Fibroblast of lung (primary cell): ENCODE measurements around the gene CHTF8. TPM values are rescaled to one million over a fixed set of nuclear protein-coding genes. Genes with fewer than 3 reads are reported as not detected.

Experiments used
- DNase-seq, 2 donors: peaks; one replicate each; pipeline versions ENCODE4 v3.0.0 to v3.0.0-alpha.2; 2010; ENCODE audit warnings: low read depth in 2 of 2
- H2AFZ ChIP-seq: 2 replicates; pipeline ENCODE4 v1.5.1; 2012; ENCODE audit warnings: low read length, control low read depth, inconsistent platforms
- H3K27ac ChIP-seq: 2 replicates; pipeline ENCODE4 v1.5.1; 2011; ENCODE audit warnings: low read length, control low read depth; ENCODE audit not compliant: insufficient read depth
- H3K27me3 ChIP-seq: 2 replicates; pipeline ENCODE4 v1.5.1; 2011; ENCODE audit warnings: mild to moderate bottlenecking, low read length; ENCODE audit not compliant: control insufficient read depth, insufficient read depth
- H3K36me3 ChIP-seq: 2 replicates; pipeline ENCODE4 v1.5.1; 2011; ENCODE audit warnings: low read length; ENCODE audit not compliant: control insufficient read depth, insufficient read depth
- H3K4me1 ChIP-seq: 2 replicates; pipeline ENCODE4 v1.5.1; 2011; ENCODE audit warnings: low read length; ENCODE audit not compliant: control insufficient read depth, insufficient read depth; ENCODE audit errors: extremely low read depth
- H3K4me2 ChIP-seq: 2 replicates; pipeline ENCODE4 v1.5.1; 2011; ENCODE audit warnings: low read length, control low read depth; ENCODE audit not compliant: insufficient read depth; ENCODE audit errors: extremely low read depth
- H3K4me3 ChIP-seq, 4 experiments: fragments of 200-600 bp in 1 of 4; sonication (generic) in 1 of 4; replicated peaks in 1 of 4; 2 replicates each; pipeline ENCODE4 v1.5.1; 2011 to 2016; ENCODE audit warnings: low read length in 4 of 4, low read depth in 3 of 4, mild to moderate bottlenecking in 3 of 4, control low read depth in 2 of 4, inconsistent platforms in 1 of 4, mixed read lengths in 1 of 4; ENCODE audit not compliant: insufficient read depth in 1 of 4; ENCODE audit errors: control extremely low read depth in 1 of 4
- H3K79me2 ChIP-seq: 2 replicates; pipeline ENCODE4 v1.5.1; 2012; ENCODE audit warnings: mild to moderate bottlenecking, low read length, inconsistent platforms; ENCODE audit not compliant: control insufficient read depth, insufficient read depth
- H3K9ac ChIP-seq: 2 replicates; pipeline ENCODE4 v1.5.1; 2011; ENCODE audit warnings: mild to moderate bottlenecking, low read length, control low read depth; ENCODE audit not compliant: insufficient read depth
- H3K9me3 ChIP-seq: 2 replicates; pipeline ENCODE4 v1.5.1; 2012; ENCODE audit warnings: low read depth, low read length; ENCODE audit not compliant: control insufficient read depth, insufficient read depth
- H4K20me1 ChIP-seq: 2 replicates; pipeline ENCODE4 v1.5.1; 2011; ENCODE audit warnings: low read length; ENCODE audit not compliant: control insufficient read depth, insufficient read depth; ENCODE audit errors: extremely low read depth
- EZH2 ChIP-seq: IDR thresholded peaks from 2 replicates; pipeline ENCODE4 v1.5.1; 2012; ENCODE audit warnings: low read length, control low read depth, mild to moderate bottlenecking; ENCODE audit errors: missing control alignments
- polyA plus RNA-seq, 2 donors: library from polyadenylated mRNA; depleted of rRNA in 1 of 2; stranded (reverse) in 1 of 2; unstranded in 1 of 2; fragments of >200 nt; gene quantifications; 2 replicates each; pipeline ENCODE4 v1.2.1, GENCODE V29; 2011 to 2012; ENCODE audit warnings: missing spikeins in 1 of 2
- total RNA-seq: library from RNA; depleted of rRNA; stranded (reverse); fragments of >200 nt; gene quantifications from 2 replicates; pipeline ENCODE4 v1.2.1, GENCODE V29; 2014
- TF ChIP-seq, protein P1 (sequence below), 2 donors: IDR thresholded peaks in 1 of 2; conservative IDR thresholded peaks in 1 of 2; 1 replicate in 1 of 2; 2 replicates in 1 of 2; pipeline ENCODE4 v1.5.1; 2011 to 2012; ENCODE audit warnings: low read length in 2 of 2, control low read depth in 1 of 2, inconsistent platforms in 1 of 2, low read depth in 1 of 2, mild to moderate bottlenecking in 1 of 2

Gene CHTF8
- total and polyA plus RNA-seq, 2 donors (not counting 1 experiment from before 2014, with no cell fraction given): 55.7 to 74.3 TPM

DNA sequence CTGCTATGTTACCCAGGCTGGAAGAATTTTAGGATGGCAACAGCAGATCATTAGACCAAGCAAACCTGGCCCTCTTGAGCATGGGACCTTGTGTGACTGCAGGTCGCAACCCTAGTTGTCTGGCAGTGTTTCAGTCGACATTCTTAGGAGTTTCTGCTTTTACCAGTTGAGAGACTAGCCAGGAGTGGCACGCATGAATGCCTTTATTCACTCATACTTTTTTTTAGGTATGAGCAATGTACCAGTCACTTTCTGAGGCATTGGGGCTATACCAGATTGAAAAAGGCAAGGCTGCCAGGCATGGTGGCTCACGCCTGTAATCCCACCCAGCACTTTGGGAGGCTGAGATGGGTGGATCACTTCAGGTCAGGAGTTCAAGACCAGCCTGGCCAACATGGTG, 55.1 kb downstream of the CHTF8 start:
- DNase-seq: peak in 1 of 2 donors; percentile 84
- TF ChIP-seq, protein P1, sequence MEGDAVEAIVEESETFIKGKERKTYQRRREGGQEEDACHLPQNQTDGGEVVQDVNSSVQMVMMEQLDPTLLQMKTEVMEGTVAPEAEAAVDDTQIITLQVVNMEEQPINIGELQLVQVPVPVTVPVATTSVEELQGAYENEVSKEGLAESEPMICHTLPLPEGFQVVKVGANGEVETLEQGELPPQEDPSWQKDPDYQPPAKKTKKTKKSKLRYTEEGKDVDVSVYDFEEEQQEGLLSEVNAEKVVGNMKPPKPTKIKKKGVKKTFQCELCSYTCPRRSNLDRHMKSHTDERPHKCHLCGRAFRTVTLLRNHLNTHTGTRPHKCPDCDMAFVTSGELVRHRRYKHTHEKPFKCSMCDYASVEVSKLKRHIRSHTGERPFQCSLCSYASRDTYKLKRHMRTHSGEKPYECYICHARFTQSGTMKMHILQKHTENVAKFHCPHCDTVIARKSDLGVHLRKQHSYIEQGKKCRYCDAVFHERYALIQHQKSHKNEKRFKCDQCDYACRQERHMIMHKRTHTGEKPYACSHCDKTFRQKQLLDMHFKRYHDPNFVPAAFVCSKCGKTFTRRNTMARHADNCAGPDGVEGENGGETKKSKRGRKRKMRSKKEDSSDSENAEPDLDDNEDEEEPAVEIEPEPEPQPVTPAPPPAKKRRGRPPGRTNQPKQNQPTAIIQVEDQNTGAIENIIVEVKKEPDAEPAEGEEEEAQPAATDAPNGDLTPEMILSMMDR (conservative IDR thresholded peaks at IDR 0.05 in 1 of 2, IDR thresholded peaks at IDR 0.05 in 1 of 2; ENCODE audit: low read depth in 1 of 2, low read length in 2 of 2): no peak
- no peak for TF ChIP-seq EZH2
- no peak overlapping the region for H3K4me2 ChIP-seq
- no peak overlapping the region for H3K4me3 ChIP-seq
- no peaks in the 10 kb centered on the region for H3K27me3 ChIP-seq
- peaks cover 2% of the 10 kb centered on the region for H3K4me1 ChIP-seq
- no peaks in the 10 kb centered on the region for H3K9me3 ChIP-seq
- no peaks in the 10 kb centered on the region for H3K79me2 ChIP-seq
- H4K20me1 ChIP-seq: no peaks in the 10 kb centered on the region
- H3K36me3 ChIP-seq: no peaks in the 10 kb centered on the region
- no peak overlapping the region for H2AFZ ChIP-seq
- H3K9ac ChIP-seq: no peak overlapping the region
- no peak overlapping the region for H3K27ac ChIP-seq

DNA sequence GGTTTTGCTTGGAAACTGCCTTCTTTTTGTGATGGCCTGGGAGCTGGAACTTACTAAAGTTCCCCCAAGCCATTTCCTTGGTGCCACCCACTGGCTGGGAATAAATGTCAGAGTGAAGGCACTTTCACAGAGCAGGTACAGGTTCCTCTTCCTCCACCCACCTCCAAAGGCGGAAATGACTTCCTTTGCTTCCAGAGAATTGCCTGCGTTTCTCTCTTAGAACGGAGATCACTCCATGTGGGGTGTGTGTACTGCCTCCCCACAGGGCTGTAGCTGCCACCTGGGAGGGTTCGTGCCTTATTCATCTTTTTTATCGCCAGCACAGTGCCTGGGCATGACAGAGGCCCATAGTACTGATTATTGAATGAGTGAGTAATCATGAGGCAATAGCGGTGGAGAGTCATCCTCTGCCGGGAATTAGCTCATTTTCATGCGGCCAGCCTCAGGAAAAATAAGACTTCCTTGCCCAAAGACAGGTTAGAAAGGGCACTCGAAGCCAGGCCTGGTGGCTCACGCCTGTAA, 59.1 kb downstream of the CHTF8 start:
- TF ChIP-seq EZH2: no peak
- TF ChIP-seq, protein P1 (conservative IDR thresholded peaks at IDR 0.05 in 1 of 2, IDR thresholded peaks at IDR 0.05 in 1 of 2; ENCODE audit: low read depth in 1 of 2, low read length in 2 of 2): no peak
- Histone ChIP-seq H2AFZ (no peak overlapping the region), H3K9me3 (no peaks in the 10 kb centered on the region), H3K4me3 (no peak overlapping the region), H3K4me2 (no peak overlapping the region), H3K9ac (no peak overlapping the region), H3K36me3 (no peaks in the 10 kb centered on the region), H3K4me1 (peaks cover 2% of the 10 kb centered on the region), H3K27me3 (no peaks in the 10 kb centered on the region), H3K79me2 (no peaks in the 10 kb centered on the region), H3K27ac (no peak overlapping the region), H4K20me1 (no peaks in the 10 kb centered on the region)
- DNase-seq: peak; percentile 82 to 93

DNA sequence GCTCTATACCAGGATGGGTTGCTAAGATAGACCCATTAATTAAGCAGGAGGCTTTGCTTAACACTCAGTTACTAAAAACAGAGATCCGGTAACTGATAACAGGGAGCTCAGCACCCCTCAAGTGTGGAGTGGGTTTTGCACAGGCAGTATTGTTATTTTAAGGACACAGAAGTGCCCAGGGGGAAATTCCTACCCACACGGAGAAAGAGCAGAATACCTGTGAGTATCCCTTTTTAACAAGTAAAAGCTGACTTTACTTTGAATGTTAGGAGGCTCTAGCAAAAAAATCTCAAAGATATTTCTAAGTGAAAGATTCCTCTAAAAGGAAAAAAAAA, 59.8 kb downstream of the CHTF8 start:
- H3K9ac ChIP-seq: no peak overlapping the region

More for the DNA sequence above, 59.8 kb downstream of the CHTF8 start:
- TF ChIP-seq, protein P1 (conservative IDR thresholded peaks at IDR 0.05 in 1 of 2, IDR thresholded peaks at IDR 0.05 in 1 of 2; ENCODE audit: low read depth in 1 of 2, low read length in 2 of 2): no peak
- TF ChIP-seq EZH2: no peak
- DNase-seq: no peak
- Histone ChIP-seq H3K79me2 (no peaks in the 10 kb centered on the region), H3K9me3 (no peaks in the 10 kb centered on the region), H3K4me3 (no peak overlapping the region), H3K27ac (no peak overlapping the region), H2AFZ (no peak overlapping the region), H4K20me1 (no peaks in the 10 kb centered on the region), H3K4me2 (no peak overlapping the region), H3K27me3 (no peaks in the 10 kb centered on the region), H3K4me1 (peaks cover 2% of the 10 kb centered on the region), H3K36me3 (no peaks in the 10 kb centered on the region)
